Skeletal muscle cell (primary cell): ENCODE measurements around the gene NNT.
"Not testable (repeated sequence)": the region's sequence is repeated elsewhere in the genome, so short reads cannot be mapped to it uniquely, and the experiment has no call there.

Experiments
- DNase-seq: peaks from one replicate; pipeline ENCODE4 v3.0.0-alpha.2; 2010; ENCODE audit warnings: low read depth
- H3K4me3 ChIP-seq: 2 replicates; pipeline ENCODE4 v1.5.1; 2011; ENCODE audit warnings: low read depth, mild to moderate bottlenecking, control low read depth, low read length, moderate library complexity

Gene NNT

DNA sequence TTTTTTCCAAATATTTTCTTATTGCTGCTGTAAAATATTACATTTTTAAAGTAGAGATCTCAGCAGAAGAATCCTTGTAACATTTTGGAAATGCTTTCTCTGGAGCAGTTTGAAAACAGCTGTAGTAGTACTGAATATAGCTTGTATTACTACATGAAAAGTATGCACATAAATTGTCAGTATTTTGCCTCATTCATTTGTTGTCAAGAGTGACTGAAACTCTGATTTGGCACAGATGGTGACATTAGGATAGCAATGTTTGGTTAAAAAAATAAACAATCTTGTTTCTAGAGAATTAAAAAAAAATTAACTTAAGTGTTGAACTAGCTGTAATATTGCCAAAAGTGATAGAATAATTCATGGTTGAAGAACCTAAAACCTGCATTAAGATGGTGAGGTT is 90.4 kb downstream of the NNT start:
- no peak for DNase-seq
- no peak overlapping the region for H3K4me3 ChIP-seq

GRCh38 chr5:43694027-43694426 is 91.0 kb downstream of the NNT start:
- DNase-seq: no peak
- H3K4me3 ChIP-seq: no peak overlapping the region

GRCh38 chr5:43696444-43696843 is 93.5 kb downstream of the NNT start:
- H3K4me3 ChIP-seq, DNase-seq: not testable (repeated sequence)

- H3K4me3 ChIP-seq: no peak overlapping the region
- DNase-seq: no peak
Measured at GRCh38 chr5:43699910-43700309, 96.9 kb downstream of the NNT start.

GRCh38 chr5:43700601-43701000 is 97.6 kb downstream of the NNT start:
- DNase-seq: no peak
- no peak overlapping the region for H3K4me3 ChIP-seq

DNA sequence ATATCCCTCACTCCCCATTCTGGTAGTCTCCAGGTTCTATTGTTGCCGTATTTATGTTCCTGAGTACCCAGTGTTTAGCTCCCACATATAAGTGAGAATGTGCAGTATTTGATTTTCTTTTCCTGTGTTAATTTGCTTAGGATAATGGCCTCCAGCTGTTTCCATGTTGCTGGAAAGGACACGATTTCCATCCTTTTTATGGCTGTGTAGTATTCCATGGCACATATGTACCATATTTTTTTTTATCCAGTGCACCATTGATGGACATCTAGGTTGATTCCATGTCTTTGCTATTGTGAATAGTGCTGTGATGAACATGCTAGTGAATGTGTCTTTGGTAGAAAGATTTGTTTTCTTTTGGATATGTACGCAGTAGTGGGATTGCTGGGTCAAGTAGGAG is 98.2 kb downstream of the NNT start:
- DNase-seq: no peak
- no peak overlapping the region for H3K4me3 ChIP-seq

DNA sequence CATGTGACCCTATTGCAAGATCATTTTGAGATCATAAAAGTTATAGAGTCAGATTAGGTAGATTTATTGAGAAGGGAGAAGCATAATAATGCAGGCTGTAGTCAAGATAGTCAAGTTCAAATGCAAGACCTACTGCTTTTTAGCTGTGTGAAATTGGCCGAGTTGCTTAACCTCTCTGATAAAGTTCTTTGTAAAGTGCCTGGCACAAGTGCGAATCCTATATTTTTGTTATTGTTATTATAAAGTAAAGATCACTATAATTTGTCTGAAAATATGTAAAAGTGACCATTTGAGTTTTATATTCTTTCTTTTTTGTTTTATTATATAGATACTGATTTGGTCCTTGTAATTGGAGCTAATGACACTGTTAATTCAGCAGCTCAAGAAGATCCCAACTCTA is 99.3 kb downstream of the NNT start:
- H3K4me3 ChIP-seq: no peak overlapping the region
- no peak for DNase-seq

GRCh38 chr5:43702815-43703214 is 99.8 kb downstream of the NNT start:
- peak; percentile 24 for DNase-seq
- H3K4me3 ChIP-seq: no peak overlapping the region

DNA sequence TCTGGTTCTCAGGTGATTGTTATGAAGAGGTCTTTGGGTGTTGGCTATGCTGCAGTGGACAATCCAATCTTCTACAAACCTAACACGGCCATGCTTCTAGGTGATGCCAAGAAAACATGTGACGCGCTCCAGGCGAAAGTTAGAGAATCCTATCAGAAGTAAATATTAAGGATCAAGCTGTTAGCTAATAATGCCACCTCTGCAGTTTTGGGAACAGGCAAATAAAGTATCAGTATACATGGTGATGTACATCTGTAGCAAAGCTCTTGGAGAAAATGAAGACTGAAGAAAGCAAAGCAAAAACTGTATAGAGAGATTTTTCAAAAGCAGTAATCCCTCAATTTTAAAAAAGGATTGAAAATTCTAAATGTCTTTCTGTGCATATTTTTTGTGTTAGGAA is 101.3 kb downstream of the NNT start:
- DNase-seq: no peak
- no peak overlapping the region for H3K4me3 ChIP-seq

DNA sequence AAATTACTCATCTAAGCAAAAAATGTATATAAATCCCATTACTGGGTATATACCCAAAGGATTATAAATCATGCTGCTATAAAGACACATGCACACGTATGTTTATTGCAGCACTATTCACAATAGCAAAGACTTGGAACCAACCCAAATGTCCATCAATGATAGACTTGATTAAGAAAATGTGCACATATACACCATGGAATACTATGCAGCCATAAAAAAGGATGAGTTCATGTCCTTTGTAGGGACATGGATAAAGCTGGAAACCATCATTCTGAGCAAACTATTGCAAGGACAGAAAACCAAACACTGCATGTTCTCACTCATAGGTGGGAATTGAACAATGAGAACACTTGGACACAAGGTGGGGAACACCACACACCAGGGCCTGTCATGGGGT is 103.6 kb downstream of the NNT start:
- DNase-seq, H3K4me3 ChIP-seq: not testable (repeated sequence)

- no peak overlapping the region for H3K4me3 ChIP-seq
- no peak for DNase-seq
Measured at GRCh38 chr5:43711496-43711895, 108.5 kb downstream of the NNT start.

DNA sequence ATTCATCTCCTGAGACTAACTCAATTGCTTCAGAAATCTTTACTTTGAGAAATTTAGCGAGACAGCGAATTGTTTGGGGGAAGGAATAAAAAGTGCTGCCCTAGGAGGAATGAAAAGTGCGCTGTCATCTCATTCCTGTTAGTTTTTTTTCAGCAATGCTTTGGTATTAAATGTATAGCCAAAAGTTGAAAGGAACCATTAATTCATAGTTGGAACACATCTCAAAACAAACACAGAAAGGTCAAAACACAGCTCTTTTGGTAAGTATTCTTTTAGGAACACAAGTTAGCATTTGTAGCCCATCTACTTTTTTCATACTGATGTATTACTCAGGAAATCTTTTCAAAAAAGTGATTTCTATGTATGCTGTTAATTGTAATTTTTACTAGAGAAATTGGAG is 109.1 kb downstream of the NNT start:
- no peak overlapping the region for H3K4me3 ChIP-seq
- no peak for DNase-seq

- DNase-seq, H3K4me3 ChIP-seq: not testable (repeated sequence)
Measured at GRCh38 chr5:43719783-43720182, 116.8 kb downstream of the NNT start.

DNA sequence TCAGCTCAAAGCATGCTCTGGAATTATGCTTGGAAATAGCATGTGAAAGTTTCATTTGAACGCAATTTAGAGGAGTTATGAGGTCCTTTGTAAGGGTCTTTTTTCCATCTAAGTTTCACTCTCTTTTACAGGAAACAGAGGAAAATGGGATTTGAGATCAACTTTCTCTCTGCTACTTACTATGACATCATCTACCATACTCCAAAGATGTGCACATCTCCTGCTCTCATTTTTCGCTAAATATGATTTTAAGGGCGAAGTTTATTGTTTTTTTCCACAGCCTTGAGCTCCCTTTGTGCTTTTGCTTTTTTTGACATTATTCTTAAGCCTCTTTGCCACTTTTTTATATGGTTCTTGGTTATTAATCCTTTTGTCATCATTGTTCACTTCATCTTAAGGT is 125.6 kb downstream of the NNT start:
- no peak for DNase-seq

GRCh38 chr5:43729846-43730478 is 127.0 kb downstream of the NNT start:
- no peak for DNase-seq
- H3K4me3 ChIP-seq: no peak overlapping the region

More for the DNA sequence above, 125.6 kb downstream of the NNT start:
- no peak overlapping the region for H3K4me3 ChIP-seq

DNA sequence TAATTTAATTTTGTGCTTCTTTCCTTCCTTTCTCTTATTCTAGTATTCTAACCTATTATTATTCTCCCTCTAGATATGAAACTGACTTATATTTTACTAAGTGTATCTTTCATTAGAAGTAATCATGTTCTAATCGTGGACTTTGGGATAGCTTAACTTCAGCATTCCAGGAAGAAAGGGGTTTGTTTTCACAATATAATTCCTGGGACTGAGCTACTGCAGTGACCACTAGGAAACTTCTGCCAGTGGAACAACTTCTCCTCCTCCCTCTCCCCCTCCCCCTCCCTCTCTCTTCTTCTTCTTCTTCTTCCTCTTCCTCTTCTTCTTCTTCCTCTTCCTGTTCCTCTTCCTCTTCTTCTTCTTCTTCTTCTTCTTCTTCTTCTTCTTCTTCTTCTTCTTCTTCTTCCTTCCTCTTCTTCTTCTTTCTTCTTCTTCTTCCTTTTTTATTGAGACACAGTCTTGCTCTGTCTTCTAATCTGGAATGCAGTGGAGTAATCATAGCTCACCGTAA is 127.9 kb downstream of the NNT start:
- DNase-seq: no peak
- no peak overlapping the region for H3K4me3 ChIP-seq

DNA sequence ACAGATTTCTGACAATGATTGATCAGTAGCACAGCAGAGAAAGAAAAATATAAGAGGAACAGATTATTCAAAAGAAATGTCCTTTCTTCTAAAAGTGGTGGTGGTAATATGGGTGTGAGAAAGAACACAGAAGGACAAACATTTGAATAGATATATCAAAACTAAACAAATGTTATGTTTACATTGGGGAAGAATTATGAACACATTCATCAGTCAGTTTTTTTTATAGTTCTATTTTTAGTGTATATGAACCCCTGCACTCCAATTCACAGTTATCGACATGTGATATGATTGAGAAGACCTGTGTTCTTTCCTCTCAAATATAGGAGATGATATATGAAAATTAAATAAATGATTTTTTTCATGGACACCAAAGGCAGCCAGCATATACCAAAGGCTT is 128.6 kb downstream of the NNT start:
- no peak overlapping the region for H3K4me3 ChIP-seq
- no peak for DNase-seq

DNA sequence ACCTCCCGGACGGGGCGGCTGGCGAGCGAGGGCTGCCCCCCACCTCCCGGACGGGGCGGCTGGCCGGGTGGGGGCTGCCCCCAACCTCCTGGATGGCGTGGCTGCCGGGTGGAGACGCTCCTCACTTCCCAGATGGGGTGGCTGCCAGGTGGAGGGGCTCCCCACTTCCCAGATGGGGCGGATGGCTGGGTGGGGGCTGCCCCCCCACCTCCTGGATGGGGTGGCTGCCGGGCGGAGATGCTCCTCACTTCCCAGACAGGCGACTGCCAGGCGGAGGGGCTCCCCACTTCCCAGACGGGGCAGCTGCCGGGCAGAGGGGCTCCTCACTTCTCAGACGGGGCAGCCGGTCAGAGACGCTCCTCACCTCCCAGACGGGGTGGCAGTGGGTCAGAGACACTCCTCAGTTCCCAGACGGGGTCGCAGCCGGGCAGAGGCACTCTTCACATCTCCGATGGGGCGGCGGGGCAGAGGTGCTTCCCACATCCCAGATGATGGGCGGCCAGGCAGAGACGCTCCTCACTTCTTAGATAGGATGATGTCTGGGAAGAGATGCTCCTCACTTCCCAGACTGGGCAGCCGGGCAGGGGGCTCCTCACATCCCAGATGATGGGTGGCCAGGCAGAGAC is 143.1 kb downstream of the NNT start:
- not testable (repeated sequence) for H3K4me3 ChIP-seq, DNase-seq

DNA sequence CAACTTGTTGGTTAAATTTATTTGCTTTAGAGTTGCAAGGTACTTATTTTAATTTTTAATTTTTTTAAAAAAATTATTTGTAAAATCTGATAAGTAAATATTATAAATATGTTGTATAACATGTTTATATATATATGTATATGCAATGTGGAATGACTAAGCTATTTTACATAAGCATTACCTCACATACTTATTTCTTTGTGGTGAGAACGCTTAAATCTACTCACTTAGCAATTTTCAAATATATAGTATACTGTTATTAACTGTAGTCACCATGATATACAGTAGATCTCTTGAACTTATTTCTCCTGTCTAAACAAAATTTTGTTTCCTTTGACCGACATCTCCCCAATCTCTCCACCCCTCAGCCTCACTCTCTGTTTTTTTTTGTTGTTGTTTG is 147.8 kb downstream of the NNT start:
- H3K4me3 ChIP-seq: no peak overlapping the region
- DNase-seq: no peak

GRCh38 chr5:43753069-43753468 is 150.1 kb downstream of the NNT start:
- H3K4me3 ChIP-seq: no peak overlapping the region
- DNase-seq: no peak
